Uterus (tissue), 4 donors: ENCODE results near the gene SGCG. TPM values are rescaled to one million over a fixed set of nuclear protein-coding genes. Genes with fewer than 3 reads are reported as not detected.
A peak's percentile ranks its signal among the peaks of the same experiment; 100 is the strongest.

Source experiments
- DNase-seq, 2 donors: peaks; one replicate each; pipeline ENCODE4 v3.0.0-alpha.2; 2019 to 2020
- H3K27ac ChIP-seq, 2 donors: fragments of 200-600 bp; sonication (generic); 1 replicate in 1 of 2; 2 replicates in 1 of 2; pipeline ENCODE4 v1.5.1; 2016 to 2018
- H3K27me3 ChIP-seq, 2 donors: fragments of 200-600 bp; sonication (generic); one replicate each; pipeline ENCODE4 v1.5.1; 2018 to 2019; ENCODE audit warnings: control low read depth in 1 of 2
- H3K36me3 ChIP-seq, 2 donors: fragments of 200-600 bp; sonication (generic); one replicate each; pipeline ENCODE4 v1.5.1; 2019; ENCODE audit warnings: control low read depth in 1 of 2
- H3K4me1 ChIP-seq, 2 donors: fragments of 200-600 bp; sonication (generic); one replicate each; pipeline ENCODE4 v1.5.1; 2018 to 2019; ENCODE audit warnings: control low read depth in 1 of 2
- H3K4me3 ChIP-seq, 2 donors: fragments of 200-600 bp; sonication (generic); 1 replicate in 1 of 2; 2 replicates in 1 of 2; pipeline ENCODE4 v1.5.1; 2018 to 2019; ENCODE audit warnings: mild to moderate bottlenecking in 1 of 2
- H3K9me3 ChIP-seq, 2 donors: fragments of 200-600 bp; sonication (generic); one replicate each; pipeline ENCODE4 v1.5.1; 2019; ENCODE audit warnings: control low read depth in 1 of 2
- POLR2A ChIP-seq, 2 donors: fragments of 450-650 bp; IDR thresholded peaks; one replicate each; pipeline ENCODE4 v1.6.1; 2016; ENCODE audit warnings: antibody characterized with exemption in 2 of 2, mild to moderate bottlenecking in 1 of 2, moderate library complexity in 1 of 2
- intact Hi-C: fragments of 100-400 bp; cut with DNase I; formaldehyde crosslinking; loops from one replicate; pipeline ENCODE4 v1.15.1; 2023; ENCODE audit warnings: low total_unique reads
- total RNA-seq, 4 donors: library from RNA; depleted of rRNA in 3 of 4; stranded (reverse); fragments of >200 nt in 3 of 4; gene quantifications; one replicate each; pipeline versions ENCODE4 v1.1.0 to v1.2.4, GENCODE V29; 2014 to 2023
- TF ChIP-seq, protein P1 (sequence below), 4 experiments: fragments of 200-600 bp in 2 of 4; fragments of 450-650 bp in 2 of 4; sonication (generic) in 2 of 4; IDR thresholded peaks; one replicate each; pipeline ENCODE4 v1.5.1; 2016 to 2019; ENCODE audit warnings: antibody characterized with exemption in 4 of 4, mild to moderate bottlenecking in 2 of 4, moderate library complexity in 1 of 4
- donor health status: DM: yes; HTN: yes; CAD: no.

Gene SGCG
- total RNA-seq, 4 donors from 2014 or later: 0.88 to 2.8 TPM; not detected in 2

DNA sequence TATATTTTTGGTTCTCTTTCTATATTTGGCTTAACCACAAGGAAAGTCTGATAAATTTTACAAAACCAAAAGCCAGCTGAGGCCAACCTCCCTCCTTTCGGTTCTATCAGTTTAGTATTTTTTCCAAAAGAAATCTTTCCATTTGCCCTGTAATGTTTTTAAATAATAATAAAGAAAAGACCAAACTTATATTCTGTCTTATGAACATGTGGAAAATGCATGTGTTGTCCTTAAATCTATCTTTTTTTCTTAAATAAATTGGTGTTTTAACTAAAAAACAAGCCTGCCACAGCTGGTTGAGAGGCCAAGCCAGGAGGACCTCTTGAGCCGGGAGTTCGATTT lies 139.1 kb downstream of the SGCG start:
- DNase-seq: no peak
- Histone ChIP-seq H3K27me3 (no peaks in the 10 kb centered on the region), H3K27ac (no peak overlapping the region), H3K4me3 (no peak overlapping the region), H3K36me3 (no peaks in the 10 kb centered on the region), H3K4me1 (no peaks in the 10 kb centered on the region), H3K9me3 (no peaks in the 10 kb centered on the region)
- TF ChIP-seq, protein P1, sequence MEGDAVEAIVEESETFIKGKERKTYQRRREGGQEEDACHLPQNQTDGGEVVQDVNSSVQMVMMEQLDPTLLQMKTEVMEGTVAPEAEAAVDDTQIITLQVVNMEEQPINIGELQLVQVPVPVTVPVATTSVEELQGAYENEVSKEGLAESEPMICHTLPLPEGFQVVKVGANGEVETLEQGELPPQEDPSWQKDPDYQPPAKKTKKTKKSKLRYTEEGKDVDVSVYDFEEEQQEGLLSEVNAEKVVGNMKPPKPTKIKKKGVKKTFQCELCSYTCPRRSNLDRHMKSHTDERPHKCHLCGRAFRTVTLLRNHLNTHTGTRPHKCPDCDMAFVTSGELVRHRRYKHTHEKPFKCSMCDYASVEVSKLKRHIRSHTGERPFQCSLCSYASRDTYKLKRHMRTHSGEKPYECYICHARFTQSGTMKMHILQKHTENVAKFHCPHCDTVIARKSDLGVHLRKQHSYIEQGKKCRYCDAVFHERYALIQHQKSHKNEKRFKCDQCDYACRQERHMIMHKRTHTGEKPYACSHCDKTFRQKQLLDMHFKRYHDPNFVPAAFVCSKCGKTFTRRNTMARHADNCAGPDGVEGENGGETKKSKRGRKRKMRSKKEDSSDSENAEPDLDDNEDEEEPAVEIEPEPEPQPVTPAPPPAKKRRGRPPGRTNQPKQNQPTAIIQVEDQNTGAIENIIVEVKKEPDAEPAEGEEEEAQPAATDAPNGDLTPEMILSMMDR (IDR thresholded peaks at IDR 0.05): no peak
- no peak for TF ChIP-seq POLR2A (IDR thresholded peaks at IDR 0.05)
- intact Hi-C loops: no loop called here

DNA sequence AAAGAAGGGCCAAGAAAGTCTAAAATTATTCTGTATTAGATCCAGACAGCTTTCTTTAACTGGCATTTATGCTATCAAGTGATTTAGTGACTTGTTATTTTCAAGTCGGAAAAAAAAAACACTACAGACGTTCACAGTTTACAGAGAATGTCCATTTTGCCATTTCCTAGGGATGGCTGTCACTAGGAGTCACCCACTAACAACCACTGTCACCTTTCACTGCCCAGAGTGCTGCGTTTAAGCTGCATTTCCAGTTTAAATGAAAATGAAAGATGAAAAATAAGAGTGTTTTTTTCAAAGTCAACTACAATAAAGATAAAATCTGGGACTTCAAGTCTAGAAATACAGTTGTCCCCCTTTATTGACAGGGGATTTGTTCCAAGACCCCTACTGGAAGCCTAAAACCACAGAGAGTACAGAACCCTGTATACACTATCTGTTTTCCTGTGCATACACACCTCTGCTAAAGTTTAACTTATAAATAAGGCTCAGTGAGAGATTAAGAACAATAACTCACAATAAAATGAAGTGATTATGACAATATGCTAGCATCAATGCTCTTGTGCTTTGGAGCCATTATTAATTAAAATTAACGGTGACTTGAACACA lies 140.3 kb downstream of the SGCG start:
- intact Hi-C loops: no loop called here
- Histone ChIP-seq H3K9me3 (no peaks in the 10 kb centered on the region), H3K36me3 (no peaks in the 10 kb centered on the region), H3K4me3 (no peak overlapping the region), H3K27ac (no peak overlapping the region), H3K27me3 (no peaks in the 10 kb centered on the region), H3K4me1 (no peaks in the 10 kb centered on the region)
- DNase-seq: no peak
- TF ChIP-seq, protein P1 (IDR thresholded peaks at IDR 0.05): no peak
- no peak for TF ChIP-seq POLR2A (IDR thresholded peaks at IDR 0.05)

DNA sequence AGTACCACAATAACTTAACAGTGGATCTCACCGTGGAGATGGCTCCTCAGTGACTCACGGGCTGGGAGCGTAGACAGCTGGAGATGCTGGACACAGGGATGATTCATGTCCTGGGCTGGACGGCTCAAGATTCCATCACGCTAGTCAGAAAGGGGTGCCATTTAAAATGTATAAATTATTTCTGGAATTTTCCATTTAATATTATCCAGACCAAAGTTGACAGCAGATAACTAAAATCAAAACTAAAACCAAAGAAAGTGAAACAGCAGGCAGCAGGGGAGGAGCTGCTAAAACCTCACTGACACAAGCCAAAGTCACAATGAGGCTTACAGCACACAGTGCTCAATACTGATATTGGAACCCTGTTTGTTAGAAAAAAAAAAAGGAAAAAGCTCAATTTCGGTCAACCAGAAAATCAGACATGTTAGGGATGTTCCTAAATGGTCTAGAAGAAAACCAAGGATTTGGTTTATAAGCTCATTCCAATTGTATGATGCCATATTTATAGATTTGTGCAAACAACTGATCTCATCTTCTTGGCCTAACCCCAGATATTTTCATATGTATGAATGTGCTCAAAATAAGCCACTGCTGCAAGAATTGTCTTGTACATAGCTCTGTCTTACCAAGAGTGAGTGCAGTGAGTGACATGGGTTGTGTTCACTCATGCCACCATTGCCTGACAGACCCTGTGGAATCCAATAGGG lies 140.9 kb downstream of the SGCG start:
- Histone ChIP-seq H3K4me1 (no peaks in the 10 kb centered on the region), H3K36me3 (no peaks in the 10 kb centered on the region), H3K9me3 (no peaks in the 10 kb centered on the region), H3K4me3 (peak overlapping the region in 1 of 2 donors; percentile 14), H3K27me3 (no peaks in the 10 kb centered on the region), H3K27ac (no peak overlapping the region)
- no peak for TF ChIP-seq POLR2A (IDR thresholded peaks at IDR 0.05)
- TF ChIP-seq, protein P1 (IDR thresholded peaks at IDR 0.05): no peak
- intact Hi-C loops: no loop called here
- peak; percentile 54 to 56 for DNase-seq

DNA sequence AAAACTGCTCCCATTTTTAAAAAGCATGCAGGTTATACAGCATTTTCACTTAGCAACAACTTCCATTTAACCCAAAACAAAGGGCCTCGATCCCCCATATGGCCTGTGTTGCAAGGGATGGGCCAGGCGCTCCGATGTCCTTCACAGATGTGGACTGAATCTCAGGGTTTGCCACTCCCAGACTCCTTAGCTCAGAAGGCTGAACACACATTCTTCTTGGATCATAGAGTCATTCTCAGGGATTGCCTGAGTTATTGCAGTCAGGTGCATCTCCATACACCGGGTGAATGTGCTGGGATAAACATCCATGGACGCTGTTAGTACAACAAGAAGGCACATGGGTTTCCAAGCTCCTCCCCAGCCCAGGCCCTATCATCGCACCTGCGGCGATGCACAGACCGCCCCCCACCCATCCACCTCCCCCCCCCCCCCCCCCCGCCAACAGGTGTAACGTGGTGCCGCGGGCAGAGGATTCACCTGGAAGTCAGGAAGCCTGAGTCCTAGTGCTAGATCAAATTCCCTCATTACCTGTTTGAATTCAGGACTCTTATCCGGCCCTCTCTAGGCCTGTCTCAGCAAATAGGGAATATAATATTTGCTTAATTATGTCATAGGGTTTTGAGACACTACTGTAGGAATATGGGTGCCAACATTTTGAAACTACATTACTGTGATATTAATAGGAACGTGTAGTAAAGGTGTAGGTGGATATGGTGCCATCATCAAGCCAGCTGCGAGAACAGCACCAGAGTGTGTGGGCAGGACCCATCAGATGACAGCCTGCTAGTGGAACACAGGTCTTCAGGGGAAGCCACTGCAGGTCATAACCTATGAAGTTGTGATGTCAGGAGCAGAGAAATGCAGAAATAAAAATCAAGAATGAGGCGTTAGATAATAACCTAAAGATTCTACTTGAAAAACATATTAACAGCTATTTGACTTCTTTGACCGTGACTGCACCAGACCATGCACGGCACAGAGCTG lies 141.9 kb downstream of the SGCG start:
- Histone ChIP-seq H3K27me3 (no peaks in the 10 kb centered on the region), H3K9me3 (no peaks in the 10 kb centered on the region), H3K4me3 (no peak overlapping the region), H3K4me1 (no peaks in the 10 kb centered on the region), H3K36me3 (no peaks in the 10 kb centered on the region), H3K27ac (no peak overlapping the region)
- no peak for TF ChIP-seq POLR2A (IDR thresholded peaks at IDR 0.05)
- TF ChIP-seq, protein P1 (IDR thresholded peaks at IDR 0.05): no peak
- DNase-seq: no peak
- intact Hi-C loops: no loop called here
